ENCODE data around the gene ZNF335. TPM values are rescaled to one million over a fixed set of nuclear protein-coding genes. Genes with fewer than 3 reads are reported as not detected.

ZNF335 gene
- total and polyA plus RNA-seq, 2 of the 13 experiments (the other 11 are each of a cell fraction or from before 2014, with no cell fraction given), result 9.7 to 13.7 TPM

DNA sequence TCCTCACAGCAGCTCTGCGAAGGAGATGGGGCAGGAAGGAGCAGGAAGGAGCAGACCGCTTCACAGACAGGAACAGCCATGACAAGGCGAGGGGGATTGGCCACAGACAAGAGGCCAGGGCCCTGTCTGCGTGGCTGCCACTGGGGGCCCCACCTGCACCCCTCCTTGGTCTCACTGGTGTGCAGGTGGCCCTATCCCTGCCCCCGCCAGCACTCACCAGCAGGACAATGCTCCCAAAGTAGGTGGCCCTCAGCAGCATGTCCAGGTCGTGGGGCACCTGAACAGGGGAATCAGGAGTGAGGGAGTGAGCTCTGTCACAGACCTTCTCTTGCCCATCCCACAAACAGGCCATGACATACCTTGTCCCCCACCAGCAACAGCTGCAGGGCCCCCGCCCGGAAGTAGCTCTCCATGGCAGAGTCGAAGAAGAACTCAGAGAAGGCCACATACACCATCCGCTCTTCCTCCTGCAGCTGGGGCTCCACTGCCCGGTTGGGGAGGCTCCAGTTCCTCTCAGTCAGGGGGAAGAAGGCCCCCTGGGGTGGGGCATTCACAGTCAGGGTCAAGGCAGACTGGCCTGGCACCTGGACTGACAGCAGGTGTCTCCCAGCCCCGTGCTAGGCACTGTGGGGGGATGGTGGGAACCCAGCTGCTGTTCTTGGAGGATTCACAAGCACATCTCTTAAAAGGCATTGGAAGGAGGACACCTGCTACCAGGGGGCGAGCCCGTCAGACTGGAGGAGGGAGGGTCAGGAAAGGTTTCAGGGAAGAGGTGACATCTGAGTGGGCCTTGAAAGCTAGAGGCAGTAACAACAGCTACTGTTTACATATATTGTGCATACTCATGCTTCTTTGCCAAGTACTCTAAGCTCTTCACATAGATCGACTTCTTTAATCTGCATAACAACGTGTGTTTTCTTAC, 67.2 kb downstream of the ZNF335 start (continued):
- TF ChIP-seq, protein P1, sequence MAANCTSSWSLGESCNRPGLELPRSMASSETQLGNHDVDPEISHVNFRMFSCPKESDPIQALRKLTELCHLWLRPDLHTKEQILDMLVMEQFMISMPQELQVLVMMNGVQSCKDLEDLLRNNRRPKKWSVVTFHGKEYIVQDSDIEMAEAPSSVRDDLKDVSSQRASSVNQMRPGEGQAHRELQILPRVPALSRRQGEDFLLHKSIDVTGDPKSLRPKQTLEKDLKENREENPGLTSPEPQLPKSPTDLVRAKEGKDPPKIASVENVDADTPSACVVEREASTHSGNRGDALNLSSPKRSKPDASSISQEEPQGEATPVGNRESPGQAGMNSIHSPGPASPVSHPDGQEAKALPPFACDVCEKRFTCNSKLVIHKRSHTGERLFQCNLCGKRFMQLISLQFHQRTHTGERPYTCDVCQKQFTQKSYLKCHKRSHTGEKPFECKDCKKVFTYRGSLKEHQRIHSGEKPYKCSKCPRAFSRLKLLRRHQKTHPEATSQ (CRISPR knock-in tag; IDR thresholded peaks at IDR 0.05; ENCODE audit: borderline replicate concordance), result no peak
- TF ChIP-seq, protein P2, sequence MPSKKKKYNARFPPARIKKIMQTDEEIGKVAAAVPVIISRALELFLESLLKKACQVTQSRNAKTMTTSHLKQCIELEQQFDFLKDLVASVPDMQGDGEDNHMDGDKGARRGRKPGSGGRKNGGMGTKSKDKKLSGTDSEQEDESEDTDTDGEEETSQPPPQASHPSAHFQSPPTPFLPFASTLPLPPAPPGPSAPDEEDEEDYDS (CRISPR knock-in tag; IDR thresholded peaks at IDR 0.05), result no peak
- TF ChIP-seq ELF1 (CRISPR knock-in tag; IDR thresholded peaks at IDR 0.05) (no peak), ZNF749 (CRISPR knock-in tag; IDR thresholded peaks at IDR 0.05; ENCODE audit: borderline replicate concordance) (no peak), HNF4G (IDR thresholded peaks at IDR 0.05; ENCODE audit: borderline replicate concordance, low read depth, low read length) (no peak), HNF4G (CRISPR knock-in tag; IDR thresholded peaks at IDR 0.05; ENCODE audit: borderline replicate concordance, low read depth) (no peak), NRL (CRISPR knock-in tag; IDR thresholded peaks at IDR 0.05; ENCODE audit: borderline replicate concordance) (no peak; the same call in 1 of the 2 replicates), BORCS8-MEF2B (CRISPR knock-in tag; IDR thresholded peaks at IDR 0.05) (no peak), BRCA1 (CRISPR knock-in tag; IDR thresholded peaks at IDR 0.05) (no peak), ZKSCAN5 (CRISPR knock-in tag; IDR thresholded peaks at IDR 0.05) (no peak), TOPORS (CRISPR knock-in tag; IDR thresholded peaks at IDR 0.05) (no peak), ZNF354B (CRISPR knock-in tag; IDR thresholded peaks at IDR 0.05) (no peak), ADNP (CRISPR knock-in tag; IDR thresholded peaks at IDR 0.05) (peak; percentile 48; the same call in 1 of the 2 replicates), ZNF256 (CRISPR knock-in tag; conservative IDR thresholded peaks at IDR 0.05) (no peak), ZNF383 (CRISPR knock-in tag; IDR thresholded peaks at IDR 0.05; ENCODE audit: borderline replicate concordance) (no peak), HNRNPUL1 (IDR thresholded peaks at IDR 0.05; ENCODE audit: low read depth, low read length) (no peak), ZFX (CRISPR knock-in tag; IDR thresholded peaks at IDR 0.05; ENCODE audit: low read depth) (peak; percentile 37; the same call in 1 of the 2 replicates), MTA3 (CRISPR knock-in tag; IDR thresholded peaks at IDR 0.05) (no peak), GFI1 (CRISPR knock-in tag; IDR thresholded peaks at IDR 0.05; ENCODE audit: borderline replicate concordance) (0 out of 2 replicates have a peak, but pooled peaks have one; percentile 6), GTF2F1 (IDR thresholded peaks at IDR 0.05; ENCODE audit: low read length) (no peak), HES4 (CRISPR knock-in tag; IDR thresholded peaks at IDR 0.05; ENCODE audit: borderline replicate concordance) (0 out of 2 replicates have a peak, but pooled peaks have one; percentile 51), ZNF790 (CRISPR knock-in tag; IDR thresholded peaks at IDR 0.05; ENCODE audit: borderline replicate concordance) (no peak)
- TF ChIP-seq, protein P3, sequence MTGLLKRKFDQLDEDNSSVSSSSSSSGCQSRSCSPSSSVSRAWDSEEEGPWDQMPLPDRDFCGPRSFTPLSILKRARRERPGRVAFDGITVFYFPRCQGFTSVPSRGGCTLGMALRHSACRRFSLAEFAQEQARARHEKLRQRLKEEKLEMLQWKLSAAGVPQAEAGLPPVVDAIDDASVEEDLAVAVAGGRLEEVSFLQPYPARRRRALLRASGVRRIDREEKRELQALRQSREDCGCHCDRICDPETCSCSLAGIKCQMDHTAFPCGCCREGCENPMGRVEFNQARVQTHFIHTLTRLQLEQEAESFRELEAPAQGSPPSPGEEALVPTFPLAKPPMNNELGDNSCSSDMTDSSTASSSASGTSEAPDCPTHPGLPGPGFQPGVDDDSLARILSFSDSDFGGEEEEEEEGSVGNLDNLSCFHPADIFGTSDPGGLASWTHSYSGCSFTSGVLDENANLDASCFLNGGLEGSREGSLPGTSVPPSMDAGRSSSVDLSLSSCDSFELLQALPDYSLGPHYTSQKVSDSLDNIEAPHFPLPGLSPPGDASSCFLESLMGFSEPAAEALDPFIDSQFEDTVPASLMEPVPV (CRISPR knock-in tag; IDR thresholded peaks at IDR 0.05), result no peak
- TF ChIP-seq, protein P4, sequence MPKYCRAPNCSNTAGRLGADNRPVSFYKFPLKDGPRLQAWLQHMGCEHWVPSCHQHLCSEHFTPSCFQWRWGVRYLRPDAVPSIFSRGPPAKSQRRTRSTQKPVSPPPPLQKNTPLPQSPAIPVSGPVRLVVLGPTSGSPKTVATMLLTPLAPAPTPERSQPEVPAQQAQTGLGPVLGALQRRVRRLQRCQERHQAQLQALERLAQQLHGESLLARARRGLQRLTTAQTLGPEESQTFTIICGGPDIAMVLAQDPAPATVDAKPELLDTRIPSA (CRISPR knock-in tag; IDR thresholded peaks at IDR 0.05; ENCODE audit: borderline replicate concordance), result no peak
- TF ChIP-seq, protein P5, sequence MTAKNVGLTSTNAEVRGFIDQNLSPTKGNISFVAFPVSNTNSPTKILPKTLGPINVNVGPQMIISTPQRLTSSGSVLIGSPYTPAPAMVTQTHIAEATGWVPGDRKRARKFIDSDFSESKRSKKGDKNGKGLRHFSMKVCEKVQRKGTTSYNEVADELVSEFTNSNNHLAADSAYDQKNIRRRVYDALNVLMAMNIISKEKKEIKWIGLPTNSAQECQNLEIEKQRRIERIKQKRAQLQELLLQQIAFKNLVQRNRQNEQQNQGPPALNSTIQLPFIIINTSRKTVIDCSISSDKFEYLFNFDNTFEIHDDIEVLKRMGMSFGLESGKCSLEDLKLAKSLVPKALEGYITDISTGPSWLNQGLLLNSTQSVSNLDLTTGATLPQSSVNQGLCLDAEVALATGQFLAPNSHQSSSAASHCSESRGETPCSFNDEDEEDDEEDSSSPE (CRISPR knock-in tag; IDR thresholded peaks at IDR 0.05), result no peak

Measured in HepG2 (cell line).